Measurements from ENCODE around the gene GATD1.

Gene GATD1

DNA sequence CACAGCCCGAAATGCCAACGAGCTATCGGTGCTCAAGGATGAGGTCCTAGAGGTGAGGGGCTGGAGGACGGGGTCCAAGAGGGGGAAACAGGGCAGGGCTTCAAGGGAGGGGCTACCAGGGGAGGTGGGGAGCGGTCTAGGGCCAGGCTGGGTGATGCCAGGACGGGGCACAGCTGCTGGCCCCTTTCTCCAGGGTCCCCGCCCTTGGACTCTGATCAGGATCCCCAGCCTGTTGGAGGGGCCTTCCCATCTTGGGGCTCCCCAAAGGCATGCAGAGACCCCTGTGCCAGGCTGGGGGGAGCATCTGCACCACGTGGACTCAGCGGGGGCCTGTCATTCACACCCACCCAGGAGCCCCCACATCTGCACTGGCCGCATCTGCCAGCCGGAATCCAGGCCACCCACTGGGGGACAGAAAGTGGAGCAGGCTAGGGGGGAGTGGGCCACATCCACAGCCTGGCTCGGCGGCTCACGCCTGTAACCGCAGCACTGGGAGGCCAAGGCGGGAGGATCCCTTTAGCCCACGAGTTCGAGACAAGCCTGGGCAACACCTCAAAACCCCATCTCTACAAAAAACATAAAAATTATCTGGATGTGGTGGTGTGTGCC, 52.4 kb downstream of the GATD1 start:
- no peak for DNase-seq

DNA sequence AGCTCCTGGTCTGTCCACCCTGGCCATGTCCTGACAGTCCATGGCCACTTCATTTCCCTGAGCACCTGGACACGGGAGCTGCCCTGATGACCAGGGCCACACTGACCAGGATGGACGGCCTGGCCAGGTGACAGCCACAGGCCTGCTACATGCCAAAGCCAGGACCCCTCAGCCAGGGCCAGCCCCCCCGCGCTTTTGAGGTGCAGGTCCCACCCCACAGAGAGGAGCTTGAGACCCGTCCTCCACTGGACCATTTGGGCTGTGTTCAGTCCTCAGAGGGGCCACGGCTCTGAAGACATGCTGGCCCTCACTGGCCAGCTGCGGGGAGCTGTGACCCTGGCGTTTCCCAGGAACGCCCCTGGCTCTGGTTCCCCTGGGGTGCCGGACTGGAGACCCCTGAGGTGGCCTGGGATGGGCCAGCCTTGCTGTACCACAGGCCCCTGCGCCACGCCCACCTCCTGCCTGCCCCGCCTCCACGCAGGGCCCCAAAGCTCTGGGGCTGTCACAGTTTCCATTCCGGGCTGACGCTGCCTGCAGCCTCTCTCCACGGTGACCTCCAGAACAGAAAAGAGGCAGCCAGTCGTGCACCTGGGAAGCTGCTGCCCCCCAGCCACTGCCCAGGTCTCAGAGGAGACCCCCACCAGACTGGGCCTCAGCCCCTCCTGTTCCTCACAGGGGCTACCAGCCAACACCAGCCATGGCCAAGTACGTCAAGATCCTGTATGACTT, 53.1 kb downstream of the GATD1 start:
- no peak for DNase-seq

DNA sequence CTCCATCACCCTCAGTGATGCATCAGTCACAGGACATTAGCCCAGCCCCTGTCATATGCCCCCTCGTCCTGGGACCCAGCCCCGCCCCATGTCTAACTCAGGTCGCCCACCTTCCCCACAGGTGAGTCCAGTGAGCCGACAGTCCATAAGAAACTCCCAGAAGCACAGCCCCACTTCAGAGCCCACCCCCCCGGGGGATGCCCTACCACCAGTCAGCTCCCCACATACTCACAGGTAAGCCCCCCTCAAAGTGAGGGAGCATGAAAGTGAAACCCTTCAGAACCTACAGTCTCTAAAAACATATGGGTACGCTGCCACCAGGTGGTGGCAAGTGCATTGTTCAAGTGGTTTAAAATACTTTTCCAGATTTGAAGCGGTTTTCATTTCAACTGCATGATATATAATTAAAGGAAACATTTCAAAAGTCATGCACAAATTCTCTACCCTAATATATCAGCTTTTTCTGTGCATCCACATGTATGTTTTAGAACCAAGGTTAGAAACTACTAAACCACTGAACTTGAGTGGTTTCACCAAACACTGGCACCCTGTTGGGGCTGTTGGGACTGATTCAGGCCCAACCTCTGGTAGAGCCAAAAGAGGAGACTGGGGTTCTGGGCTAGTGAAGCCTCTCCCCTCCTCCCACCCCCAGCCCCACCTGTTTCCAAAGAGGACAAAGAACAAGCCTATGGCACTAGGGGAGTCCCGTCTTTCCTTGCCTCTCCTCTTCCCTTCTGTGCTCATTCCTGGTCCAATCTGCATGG, 54.0 kb downstream of the GATD1 start:
- DNase-seq = peak in 1 of 2 experiments; percentile 48

DNA sequence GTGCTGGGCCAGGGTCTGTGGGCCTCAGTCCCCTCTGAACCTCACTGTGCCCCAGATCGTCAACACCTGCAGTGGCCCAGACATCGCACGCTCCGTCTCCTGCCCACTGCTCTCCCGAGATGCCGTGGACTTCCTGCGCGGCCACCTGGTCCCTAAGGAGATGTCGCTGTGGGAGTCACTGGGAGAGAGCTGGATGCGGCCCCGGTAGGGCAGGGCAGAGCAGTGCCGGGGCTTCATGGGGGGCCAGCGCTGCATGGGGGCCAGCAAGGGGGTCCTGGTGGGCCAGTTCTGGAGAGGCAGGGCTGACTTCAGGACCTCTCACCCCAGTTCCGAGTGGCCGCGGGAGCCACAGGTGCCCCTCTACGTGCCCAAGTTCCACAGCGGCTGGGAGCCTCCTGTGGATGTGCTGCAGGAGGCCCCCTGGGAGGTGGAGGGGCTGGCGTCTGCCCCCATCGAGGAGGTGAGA, 54.9 kb downstream of the GATD1 start:
- no peak for DNase-seq

DNA sequence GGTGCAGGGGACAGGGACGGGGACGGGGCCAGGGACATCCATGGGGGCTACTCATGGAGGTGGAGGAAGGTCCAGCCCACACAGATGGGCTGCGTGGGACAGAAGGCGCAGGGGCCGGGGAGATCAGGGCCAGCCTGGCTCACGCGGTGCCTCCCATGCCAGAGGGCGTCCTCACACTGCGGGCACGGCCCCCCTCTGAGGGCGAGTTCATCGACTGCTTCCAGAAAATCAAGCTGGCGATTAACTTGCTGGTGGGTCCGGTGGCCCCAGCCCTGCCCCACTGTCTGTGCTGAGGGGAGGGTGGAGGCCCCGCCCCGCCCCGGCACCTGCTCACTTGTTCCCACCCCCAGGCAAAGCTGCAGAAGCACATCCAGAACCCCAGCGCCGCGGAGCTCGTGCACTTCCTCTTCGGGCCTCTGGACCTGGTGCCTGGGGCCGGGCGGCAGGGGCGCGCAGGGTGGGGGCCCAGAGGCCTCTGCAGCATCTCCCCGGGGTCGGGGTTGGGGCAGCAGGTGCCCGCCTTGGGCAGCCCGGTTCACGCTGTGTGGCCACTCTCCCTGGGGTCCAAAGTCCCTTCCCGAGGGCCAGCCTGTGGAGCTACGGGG, 55.4 kb downstream of the GATD1 start:
- DNase-seq = no peak

DNA sequence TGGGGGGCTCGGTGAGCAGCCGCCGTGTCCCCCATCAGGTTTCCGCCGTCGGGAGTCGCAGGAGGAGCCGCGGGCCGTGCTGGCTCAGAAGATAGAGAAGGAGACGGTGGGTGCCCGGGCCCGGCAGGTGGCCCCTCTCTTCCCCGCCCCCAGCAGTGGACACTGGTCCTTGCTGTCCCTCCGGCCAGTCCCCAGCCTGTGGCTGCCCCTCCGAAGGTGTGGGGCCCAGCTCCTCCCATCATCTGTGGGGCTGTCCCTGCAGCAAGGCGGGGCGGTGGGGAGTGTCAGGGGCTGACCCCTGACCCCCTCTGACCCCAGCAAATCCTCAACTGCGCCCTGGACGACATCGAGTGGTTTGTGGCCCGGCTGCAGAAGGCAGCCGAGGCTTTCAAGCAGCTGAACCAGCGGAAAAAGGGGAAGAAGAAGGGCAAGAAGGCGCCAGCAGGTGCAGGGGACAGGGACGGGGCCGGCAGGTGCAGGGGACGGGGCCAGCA, 56.0 kb downstream of the GATD1 start:
- no peak for DNase-seq

DNA sequence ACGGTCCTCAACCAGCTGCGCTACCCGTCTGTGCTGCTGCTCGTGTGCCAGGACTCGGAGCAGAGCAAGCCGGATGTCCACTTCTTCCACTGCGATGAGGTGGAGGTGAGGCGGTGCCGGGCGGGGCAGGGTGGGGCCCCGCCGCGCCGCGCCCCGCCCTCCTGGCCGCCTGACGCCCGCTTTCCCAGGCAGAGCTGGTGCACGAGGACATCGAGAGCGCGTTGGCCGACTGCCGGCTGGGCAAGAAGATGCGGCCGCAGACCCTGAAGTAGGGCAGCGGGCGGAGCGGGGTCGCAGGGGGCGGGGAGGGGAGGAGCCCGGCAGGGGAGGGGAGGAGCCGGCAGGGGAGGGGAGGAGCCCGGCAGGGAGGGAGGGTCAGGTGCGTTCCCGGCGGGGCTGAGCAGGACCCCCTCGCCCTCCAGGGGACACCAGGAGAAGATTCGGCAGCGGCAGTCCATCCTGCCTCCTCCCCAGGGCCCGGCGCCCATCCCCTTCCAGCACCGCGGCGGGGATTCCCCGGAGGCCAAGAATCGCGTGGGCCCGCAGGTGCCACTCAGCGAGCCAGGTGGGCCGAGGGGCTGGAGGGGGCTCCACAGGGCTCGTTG, 56.5 kb downstream of the GATD1 start:
- DNase-seq = no peak

DNA sequence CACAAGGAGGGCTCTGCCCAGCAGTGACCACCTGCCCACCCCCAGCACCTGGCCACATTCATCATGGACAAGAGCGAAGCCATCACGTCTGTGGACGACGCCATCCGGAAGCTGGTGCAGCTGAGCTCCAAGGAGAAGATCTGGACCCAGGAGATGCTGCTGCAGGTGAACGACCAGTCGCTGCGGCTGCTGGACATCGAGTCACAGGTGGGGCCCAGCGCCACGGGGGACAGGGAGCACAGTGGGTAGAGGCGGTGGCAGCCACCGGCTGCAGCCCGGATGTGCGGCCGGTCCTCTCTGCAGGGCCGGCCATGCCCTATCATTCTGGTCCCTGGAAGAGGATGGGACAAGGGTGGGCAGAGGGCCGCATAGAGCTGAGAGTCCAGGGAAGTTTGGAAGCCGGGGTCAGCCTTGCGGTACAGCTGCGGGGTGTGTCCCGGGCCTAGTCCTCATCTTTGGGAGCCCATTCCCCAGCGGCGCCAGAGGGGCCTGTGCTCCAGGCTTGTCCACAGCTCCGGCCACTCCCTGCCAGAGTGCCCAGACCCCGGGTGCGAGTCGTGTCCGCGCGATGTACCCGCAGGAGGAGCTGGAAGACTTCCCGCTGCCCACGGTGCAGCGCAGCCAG, 57.2 kb downstream of the GATD1 start:
- DNase-seq = no peak

DNA sequence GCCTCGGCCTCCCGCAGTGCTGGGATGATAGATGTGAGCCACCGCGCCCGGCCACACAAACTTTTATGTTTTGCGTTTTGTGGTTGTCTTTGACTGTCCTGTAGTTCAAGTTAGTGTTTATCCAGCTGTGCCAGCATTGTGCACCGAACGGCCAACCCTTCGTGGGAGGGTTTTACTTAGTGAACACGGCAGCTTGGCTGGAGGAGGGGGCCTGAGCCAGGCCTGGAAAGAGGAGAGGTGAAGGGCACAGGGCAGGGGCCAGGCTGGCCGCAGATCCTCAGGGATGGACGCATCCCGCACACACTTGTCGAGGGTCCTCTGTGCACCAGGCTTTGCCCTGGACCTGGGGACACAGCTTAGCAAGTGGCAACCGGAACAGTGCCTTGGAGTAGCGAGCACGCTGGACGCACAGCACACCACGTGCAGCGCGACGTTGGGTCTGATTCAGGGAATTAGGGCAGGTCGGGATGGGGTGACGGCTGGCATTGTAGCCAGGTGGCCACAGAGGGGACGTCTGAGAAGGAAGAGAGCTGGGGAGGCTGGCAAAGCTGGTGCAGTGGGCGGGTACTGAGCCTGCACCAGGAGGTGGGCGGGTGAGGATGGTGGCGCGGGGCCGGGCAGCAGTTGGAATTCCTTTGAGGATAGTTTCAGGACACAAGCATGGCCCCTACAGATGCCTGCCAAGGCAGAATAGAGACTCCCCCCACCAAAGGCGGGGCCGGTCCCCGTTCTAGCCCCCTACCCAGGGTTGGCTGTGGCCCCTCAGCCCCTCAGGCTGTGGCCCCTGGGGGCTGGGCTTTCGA, 57.9 kb downstream of the GATD1 start:
- DNase-seq = no peak

Measured in NCI-H446 (cell line).